GM18499 (cell line): ENCODE measurements around the gene SPIN2B.

Experiments
- ATAC-seq: cut with Tn5 transposase; IDR thresholded peaks from one replicate; pipeline ENCODE4 v1.9.1; 2021; ENCODE audit warnings: moderate number of reproducible peaks; ENCODE audit not compliant: insufficient read depth, unreplicated experiment

Gene SPIN2B

DNA sequence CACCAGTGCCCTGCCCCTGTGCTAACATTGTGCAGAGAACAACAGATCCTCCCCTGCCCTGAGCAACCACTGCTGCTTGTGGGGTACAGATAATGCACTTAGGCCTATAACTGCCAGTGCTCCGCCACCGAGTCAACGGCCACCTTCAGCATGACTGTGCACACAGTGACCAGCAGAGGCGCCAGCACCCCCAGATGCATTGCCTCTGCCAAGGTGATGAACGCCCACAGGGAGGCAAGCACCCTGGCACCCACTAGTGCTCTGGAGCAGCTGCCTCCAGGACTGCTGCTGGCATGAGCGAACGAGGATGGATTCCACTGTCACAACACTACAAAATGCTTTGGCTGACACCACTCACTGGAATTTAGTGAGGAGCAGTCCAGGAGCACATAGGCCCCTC, 38.2 kb downstream of the SPIN2B start:
- no peak for ATAC-seq

DNA sequence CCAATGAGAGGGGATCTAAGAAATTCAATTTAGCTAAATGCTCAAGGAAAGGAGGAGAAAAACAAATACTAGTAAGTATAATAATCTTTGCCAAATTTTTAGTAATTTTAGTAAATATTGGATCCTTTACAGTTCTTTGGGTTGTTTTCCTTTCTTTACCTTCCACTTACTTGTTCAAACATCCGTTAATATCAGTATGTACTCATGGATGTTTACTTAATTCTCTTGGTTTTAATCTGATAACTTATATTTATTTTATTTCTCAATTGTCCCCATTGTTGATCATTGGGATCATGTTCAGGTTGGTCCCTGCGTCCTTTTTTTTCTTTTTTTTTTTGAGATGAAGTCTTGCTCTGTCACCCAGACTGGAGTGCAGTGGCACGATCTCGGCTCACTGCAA, 46.9 kb downstream of the SPIN2B start:
- ATAC-seq = no peak

DNA sequence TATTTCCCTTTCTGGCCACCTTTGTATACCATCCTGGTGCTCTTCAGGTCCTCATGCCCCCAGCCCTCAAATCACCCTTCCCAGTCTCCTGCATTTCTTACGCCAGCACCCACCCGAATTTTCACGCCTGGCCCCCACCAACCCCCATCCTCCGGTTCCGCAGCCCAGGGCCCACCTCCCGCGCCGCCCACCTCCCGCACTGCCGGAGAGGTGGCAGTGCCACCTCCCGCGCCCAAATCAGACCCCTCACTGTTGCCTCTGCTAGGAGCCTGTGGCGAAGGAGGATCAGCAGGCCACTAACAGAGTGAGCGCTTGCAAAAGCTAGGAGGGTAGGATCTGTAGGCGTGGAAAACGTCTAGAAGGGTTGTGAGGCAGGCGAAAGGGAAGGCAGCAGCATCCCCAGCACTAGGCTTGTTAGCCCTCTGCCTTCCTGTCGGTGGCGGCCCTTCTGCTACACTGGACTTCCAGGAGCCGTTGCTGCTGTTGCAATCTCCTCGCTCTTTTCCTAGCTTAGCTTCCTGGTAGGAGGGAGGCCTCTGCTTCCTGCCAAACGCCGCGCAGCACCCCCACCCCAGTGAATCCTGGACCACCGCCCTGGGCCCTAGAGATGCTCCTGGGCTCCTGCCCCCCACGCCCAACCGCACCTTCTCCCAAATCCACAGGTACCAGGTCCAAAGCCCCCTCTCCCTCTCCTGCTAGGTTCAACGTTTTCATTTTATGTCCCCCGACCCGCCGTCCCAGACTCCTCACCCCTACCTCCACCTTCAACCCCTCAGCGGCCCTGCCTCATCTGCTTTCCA, 51.0 kb downstream of the SPIN2B start:
- no peak for ATAC-seq
